NCI-H2227 (cell line): ENCODE data around the gene SNTG2.

Experiments
- DNase-seq: peaks from one replicate; lab custom pipeline; 2025; ENCODE audit not compliant: unreplicated experiment; lab: John Stamatoyannopoulos, UW

The SNTG2 gene

GRCh38 chr2:951224-952006, 766 bp downstream of the SNTG2 start:
- DNase-seq: no peak

GRCh38 chr2:953408-953807, 2.8 kb downstream of the SNTG2 start:
- no peak for DNase-seq

DNA sequence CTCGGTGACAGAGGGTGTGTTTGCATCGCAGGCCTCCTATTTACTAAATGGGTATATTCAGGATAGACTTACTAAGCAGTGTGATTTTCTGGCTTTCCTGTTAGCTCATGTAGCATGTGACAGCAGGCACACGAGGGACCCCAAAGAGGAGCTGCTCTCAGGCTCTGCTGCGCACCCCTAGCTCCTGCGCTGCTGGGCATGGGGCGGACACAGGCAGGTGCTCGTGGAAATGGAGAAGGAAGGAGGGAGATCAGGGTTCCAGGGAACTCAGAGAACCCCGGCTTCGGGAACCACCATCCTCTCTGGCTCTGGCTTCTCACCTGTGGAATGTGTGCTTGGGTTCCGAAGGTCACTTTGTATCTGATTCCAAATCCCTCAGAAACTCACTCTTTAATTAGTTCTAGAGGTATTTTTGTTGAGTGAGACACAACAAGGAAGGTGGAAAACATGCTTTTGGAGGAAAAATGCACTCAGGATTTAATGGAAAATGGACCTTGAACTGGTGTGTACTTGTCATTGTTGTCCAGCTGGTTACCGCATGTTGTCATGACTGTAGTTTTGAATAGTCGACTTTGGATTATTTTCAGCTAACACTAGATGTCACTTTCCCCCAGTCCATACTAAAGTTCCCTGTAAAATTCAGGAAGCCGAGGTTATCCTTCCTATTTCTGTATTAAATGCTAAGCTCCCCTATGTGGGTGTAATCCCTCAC, 3.5 kb downstream of the SNTG2 start:
- no peak for DNase-seq

DNA sequence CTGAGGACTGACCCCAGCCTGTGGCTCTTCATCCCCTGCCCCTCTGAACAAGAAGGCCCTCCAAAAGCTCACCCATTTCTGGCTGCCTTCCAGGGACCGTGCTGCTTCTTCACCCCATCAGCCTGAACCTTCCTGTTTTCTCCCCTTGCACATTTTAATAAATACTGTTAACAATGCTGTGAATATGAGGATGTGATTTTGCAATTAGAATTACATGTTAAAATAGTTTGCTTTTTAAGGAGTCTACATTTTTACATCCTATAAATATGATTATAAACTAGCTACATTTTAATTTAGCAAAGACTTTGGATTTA, 4.0 kb downstream of the SNTG2 start:
- no peak for DNase-seq

DNA sequence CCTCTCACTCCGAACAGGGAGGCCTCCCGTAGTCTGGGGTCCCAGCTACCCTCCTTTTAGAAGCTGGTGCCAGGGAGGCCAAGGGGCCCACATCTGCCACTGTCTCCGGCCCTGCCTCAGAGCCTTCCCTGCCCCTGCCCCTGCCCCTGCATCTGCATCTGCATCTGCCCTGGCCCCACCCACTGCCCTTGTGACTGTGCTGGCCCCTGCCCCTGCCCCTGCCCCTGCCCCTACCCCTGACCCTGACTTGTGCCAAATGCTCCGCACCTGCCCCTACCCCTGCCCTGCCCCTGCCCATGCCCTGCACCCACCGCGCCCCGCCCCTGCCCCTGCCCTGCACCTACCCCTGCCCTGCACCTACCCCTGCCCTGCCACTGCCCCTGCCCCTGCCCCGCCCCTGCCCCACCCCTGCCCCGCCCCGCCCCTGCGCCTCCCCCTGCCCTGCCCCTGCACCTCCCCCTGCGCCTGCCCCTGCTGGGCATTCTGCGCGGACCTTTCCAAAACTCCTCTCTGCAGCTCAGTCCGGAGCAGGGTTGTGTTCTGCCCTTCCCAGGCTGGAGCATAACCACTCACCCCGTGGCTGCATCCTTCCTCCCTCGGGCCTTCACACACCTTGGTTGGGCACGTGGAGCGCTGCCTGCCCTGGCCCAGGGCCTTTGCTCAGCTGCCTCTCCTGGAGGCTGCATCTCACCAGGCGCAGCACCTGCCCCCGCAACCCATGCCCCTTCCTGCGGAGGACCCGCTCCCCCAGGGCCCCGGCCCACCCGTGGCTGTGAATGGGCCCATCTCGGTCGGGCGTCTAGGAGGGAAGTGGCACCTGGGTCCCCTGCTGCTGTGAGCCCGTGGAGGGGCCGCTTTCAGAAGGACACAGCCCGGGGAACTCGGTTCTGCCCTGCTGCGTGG, 5.4 kb downstream of the SNTG2 start:
- DNase-seq: no peak

DNA sequence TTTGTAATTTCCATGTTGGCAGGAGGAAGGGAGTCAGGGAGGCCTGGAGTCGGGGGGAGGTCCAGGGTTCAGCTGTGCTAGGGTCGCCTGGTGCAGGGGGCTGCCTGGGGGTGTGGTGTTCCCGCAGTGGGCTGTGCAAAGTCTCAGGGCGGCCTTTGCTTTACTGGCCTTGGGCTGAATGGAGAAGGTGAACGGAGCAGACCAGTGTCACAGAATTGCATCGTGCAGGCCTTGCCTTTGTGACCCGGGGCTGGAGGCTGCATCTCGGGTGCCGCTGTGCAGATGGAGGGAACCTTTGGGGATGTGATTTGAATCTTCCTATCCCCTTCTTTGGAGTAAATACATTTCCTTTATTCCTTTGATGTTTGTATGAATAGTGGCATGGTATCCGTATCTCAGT, 8.8 kb downstream of the SNTG2 start:
- no peak for DNase-seq

GRCh38 chr2:960061-960736, 9.6 kb downstream of the SNTG2 start:
- DNase-seq: no peak

DNA sequence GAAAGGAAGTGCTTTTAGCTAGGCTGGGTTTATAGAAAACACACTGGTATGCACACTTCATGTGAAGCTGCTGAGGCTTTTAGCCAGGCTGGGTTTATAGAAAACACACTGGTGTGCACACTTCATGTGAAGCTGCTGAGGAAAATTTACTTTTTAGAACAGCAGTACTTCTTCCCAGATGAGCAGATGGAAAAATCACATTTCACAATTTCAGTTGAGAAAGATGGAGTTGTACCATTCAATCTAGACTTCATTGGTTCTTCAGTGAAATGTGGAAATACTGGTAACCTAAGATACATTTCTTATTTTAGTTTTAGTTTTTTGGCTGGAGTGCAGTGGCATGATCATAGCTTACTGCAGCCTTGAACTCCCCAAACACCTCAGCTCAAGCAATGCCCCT, 11.1 kb downstream of the SNTG2 start:
- no peak for DNase-seq

- DNase-seq: no peak
Observed at GRCh38 chr2:963876-964275, 13.2 kb downstream of the SNTG2 start.

GRCh38 chr2:964562-964961, 13.9 kb downstream of the SNTG2 start:
- DNase-seq: no peak

GRCh38 chr2:965640-966147, 15.0 kb downstream of the SNTG2 start:
- no peak for DNase-seq

DNA sequence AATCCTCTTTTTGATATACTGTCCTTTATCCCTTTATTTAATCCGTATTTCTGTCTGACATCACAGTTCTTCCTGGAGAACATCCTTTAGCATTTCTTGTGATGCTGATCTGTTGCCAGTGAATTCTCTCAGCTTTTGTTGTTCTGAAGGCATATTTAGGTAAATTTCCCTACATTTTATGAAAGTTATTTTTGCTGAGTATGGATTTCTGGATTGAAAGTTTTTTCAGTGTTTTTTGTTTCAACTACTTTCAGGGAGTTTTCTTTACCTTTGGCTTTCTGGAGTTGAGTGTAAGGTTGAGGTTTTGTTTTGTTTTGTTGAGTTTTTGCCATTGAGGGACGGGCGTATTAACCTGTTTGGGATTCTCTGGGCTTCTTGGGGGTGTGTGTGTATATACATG, 22.5 kb downstream of the SNTG2 start:
- DNase-seq: no peak

DNA sequence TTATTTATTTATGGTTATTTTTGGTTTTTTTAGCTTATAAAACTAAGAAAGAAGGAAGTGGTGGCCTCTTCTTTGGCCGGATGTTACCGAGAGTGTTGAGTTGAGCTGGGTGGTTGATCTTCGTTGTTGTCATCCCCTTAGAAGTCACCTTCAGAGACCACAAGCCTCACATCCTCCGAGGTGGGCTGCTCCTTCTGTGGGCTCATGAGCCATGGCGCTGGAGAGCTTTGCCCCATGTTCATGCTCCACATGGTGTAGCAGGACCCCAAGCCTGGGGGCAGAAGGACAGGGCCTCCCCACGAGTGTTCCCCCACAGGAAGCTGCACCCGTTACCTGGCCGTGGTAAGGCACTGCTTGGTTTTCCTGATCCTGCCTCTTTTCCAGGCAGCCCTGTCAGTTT, 23.4 kb downstream of the SNTG2 start:
- DNase-seq: no peak

DNA sequence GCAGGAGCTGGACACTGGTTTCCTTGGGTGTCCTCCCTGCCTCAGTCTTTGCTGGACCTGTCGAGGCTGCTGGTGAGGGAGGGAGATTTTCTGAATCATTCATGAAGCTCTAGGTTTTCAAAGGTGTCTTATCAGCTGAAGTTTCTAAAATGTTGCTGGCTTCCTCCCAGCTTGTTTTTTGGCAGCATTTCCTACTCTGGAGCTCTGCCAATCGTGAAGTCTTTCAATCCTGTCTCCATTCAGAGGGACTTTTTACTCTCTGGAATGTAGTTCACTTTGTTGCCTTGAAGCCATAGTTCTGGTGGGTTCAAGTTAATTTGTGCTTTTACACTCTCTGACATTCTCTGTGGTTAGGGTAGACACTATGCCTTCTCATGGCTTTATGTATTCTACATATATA, 23.9 kb downstream of the SNTG2 start:
- DNase-seq: no peak

GRCh38 chr2:975095-975494, 24.4 kb downstream of the SNTG2 start:
- no peak for DNase-seq

- DNase-seq: no peak
Observed at GRCh38 chr2:979069-979928, 28.6 kb downstream of the SNTG2 start.

- no peak for DNase-seq
Observed at GRCh38 chr2:980176-980575, 29.5 kb downstream of the SNTG2 start.

DNA sequence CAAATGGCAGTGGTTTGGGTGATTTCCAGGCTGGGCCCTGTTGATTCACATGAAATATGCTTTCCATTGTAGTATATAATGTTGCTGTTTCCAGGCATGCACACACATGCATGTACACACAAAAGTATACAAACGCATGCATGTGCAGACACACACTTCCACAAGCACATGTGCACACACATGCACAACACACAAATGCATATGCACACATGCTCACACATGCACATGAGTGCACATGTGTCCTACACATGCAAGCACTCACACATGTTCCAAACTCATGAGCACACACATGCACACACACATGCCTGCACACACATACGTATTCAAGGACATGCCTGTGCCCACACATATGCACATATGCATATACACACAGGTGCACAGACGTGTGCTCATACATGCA, 30.6 kb downstream of the SNTG2 start:
- no peak for DNase-seq

GRCh38 chr2:981759-982158, 31.1 kb downstream of the SNTG2 start:
- no peak for DNase-seq

GRCh38 chr2:985317-985898, 34.8 kb downstream of the SNTG2 start:
- DNase-seq: no peak
